Stromal cell of bone marrow (primary cell): ENCODE data around the gene ELAPOR2.
"Not testable (repeated sequence)": the region's sequence is repeated elsewhere in the genome, so short reads cannot be mapped to it uniquely, and the experiment has no call there.

Experiments used
- DNase-seq: peaks from one replicate; pipeline ENCODE4 v3.0.0-alpha.2; 2012; ENCODE audit warnings: low read depth

Gene ELAPOR2

DNA sequence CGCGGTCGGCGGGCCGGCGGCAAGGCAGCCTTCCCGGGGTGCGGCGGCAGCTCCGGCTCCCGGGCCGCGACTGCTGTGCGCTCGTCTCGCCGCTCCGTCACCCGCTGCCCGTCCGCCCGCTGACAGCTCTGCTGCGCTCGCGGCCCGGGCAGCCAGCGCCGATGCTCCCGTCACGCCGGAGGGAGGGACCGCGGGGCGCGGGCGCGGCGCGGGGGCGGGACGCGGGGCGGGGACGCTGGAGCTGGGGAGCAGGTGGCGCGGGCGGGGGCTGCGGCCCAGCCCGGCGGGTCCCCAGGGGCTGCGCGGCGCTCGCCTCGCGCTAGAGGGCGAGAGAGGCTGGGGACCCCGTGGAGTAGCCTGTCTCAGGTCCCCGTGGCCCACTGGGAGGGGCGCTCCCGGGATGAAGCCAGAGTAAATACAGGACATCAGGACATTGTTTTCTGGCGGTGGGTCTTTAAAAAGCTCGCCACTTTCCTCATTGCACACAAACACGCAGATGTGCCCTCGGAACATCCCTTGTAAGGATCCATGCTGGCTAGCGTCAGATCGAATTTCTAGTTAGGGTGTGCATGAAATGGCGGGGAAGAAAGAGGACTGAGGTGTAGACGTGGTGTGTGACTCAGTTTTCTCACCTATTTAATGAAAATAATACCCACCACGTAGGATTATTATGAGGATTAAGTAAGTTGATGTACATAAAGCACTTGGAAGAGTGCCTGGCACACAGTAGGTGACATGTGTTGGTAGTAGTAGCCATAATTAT is at the start of gene ELAPOR2:
ELAPOR2 (minus strand) TSS at position 130 of the 763 bp plus-strand sequence. CDS start 141 bp downstream, outside the sequence.
- peak; percentile 9 for DNase-seq

- no peak for DNase-seq
Measured at GRCh38 chr7:87107949-87108776, 48.7 kb upstream of the ELAPOR2 start.

- DNase-seq = no peak
Measured at GRCh38 chr7:87106974-87107612, 47.6 kb upstream of the ELAPOR2 start.

GRCh38 chr7:87105401-87105800 is 45.9 kb upstream of the ELAPOR2 start:
- no peak for DNase-seq

DNA sequence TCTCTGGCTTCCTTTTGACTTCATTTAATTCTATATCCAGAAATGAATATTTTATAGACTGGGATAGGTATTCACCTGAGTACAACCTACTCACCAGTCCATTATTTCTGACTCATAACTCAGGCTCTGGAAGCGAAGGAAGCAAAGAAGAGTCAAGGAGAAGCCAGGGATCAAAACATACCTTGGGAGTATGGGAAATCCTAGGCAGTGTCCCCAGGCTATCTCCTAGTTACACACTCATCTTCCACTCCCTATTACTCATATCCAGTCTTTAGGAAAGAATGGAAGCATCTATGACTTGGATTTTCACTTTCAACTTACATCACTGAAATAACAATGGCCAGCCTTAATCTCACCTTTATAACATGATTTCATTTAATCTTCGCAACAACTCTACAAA is 40.9 kb upstream of the ELAPOR2 start:
- no peak for DNase-seq

GRCh38 chr7:87097375-87097774 is 37.9 kb upstream of the ELAPOR2 start:
- DNase-seq = not testable (repeated sequence)

GRCh38 chr7:87094322-87094721 is 34.9 kb upstream of the ELAPOR2 start:
- no peak for DNase-seq

GRCh38 chr7:87092568-87093091 is 33.2 kb upstream of the ELAPOR2 start:
- no peak for DNase-seq

DNA sequence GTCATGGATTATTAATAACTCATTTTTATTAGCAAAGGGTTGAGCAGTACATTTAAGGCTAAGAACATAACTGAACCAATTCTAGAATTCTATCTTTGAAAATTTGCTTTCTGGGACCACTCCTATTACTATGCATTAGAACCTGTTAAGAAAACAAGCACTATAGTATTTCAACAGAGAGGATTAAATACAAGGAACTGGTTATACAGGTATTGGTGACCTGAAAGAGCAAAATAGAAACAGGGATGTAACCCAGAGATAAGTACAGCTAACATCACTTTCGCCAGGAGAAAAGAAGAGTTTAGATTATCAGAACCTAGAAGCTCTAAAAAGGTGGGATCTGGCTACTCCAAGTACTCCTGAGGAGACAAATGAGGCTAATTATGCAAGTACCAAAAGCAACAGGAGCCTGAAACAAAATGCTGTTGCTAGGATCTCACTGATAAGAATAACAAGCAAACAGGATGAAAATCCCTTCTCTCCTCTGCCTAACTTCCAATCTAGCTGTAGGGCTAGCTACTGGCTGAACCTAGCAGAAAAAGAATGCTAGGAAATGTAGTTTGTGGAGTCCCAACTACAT is 32.1 kb upstream of the ELAPOR2 start:
- DNase-seq = no peak

DNA sequence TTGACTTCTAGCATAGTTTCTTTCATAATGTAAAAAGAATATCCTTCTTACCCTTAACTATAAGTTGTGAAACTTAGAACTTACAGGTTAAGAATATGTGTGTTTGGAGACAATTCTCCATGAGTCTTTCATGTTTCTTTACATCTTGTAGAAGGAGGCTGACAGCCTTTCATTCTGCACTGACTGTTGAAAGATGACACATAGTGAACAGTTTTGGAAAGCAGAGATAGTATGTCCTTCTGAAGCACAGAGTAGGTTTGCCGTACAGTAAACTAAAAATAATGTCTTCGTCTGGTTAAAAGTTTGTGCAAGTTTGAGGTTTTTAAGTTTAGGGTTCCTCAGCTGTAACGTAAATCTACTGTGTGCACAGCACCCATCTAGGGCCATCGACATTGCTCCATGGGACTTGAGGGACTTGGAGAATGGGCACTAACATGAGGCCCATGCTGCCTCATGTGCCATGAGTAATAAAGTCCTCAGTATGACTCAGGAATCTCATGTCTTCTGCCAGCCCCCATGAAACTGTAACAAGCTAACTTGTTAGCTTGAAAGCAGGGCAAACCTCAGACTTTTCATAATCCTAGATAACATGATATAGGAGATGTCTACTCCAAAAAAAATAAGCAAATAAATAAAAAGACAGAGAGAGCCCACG is 24.5 kb upstream of the ELAPOR2 start:
- DNase-seq = no peak

- DNase-seq = no peak
Measured at GRCh38 chr7:87082675-87083074, 23.2 kb upstream of the ELAPOR2 start.

DNA sequence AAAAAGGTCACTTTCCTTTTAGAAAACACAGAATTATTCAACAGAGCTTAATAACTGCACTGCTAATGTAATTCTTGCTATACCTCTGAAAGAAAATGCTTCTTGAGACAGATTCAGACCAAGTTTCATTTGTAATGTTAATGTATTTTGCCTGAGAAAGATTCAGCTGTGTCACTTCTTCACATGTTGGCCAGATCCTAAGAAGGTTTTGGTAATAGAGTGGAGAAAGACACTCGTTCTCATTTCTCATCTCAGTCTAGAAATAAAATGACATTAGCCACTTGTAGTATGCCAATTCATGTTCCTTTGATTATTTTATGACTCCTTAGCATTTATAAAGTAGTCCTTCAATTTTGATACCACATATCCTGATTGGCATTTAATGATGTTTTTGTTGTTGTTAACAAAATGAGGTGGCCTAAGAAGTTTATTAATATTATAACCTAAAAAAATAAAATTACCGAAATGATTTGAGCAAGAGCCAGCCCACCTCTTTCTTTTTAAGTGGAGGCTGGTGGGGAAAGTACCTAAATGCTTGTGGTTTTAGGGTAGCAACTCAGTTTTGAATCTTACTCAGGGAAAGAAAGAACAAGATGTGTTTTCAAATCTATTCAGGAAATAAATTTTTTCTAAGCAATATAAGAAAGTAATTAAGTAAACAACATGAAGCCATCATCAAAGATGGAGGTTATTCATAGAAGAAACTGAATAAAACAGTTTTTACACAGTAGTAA is 16.4 kb upstream of the ELAPOR2 start:
- DNase-seq = no peak

DNA sequence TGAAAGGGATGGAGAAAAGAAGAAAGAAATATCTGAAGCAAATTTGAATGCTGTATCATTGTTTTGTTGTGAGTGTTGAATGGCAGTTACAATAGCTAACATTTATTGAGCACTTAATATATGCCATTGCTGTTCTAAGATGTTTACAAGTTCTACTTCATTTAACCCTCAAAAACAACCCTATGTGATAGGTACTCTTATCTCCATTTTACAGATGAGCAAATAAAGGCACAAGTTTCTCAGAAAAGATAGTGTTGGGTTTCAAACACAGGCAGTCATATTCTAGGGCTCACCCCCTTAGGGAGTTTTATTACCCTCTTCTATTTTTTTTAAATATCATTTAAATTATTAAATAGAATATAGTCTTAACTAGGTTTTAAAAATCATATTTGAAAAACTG is 8.3 kb upstream of the ELAPOR2 start:
- DNase-seq = no peak

DNA sequence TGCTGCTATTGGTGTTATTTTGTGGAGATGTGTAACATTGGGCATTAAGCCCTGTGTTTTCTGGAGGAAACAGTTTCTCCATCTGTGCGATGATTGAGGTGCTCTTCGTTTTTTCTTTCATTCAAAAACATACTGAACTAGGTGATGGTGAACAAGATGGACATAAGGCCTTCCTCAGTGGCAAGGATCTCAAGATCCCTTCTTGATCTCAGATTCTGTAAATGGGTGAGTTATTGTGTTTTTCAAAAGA is 759 bp upstream of the ELAPOR2 start:
- no peak for DNase-seq

DNA sequence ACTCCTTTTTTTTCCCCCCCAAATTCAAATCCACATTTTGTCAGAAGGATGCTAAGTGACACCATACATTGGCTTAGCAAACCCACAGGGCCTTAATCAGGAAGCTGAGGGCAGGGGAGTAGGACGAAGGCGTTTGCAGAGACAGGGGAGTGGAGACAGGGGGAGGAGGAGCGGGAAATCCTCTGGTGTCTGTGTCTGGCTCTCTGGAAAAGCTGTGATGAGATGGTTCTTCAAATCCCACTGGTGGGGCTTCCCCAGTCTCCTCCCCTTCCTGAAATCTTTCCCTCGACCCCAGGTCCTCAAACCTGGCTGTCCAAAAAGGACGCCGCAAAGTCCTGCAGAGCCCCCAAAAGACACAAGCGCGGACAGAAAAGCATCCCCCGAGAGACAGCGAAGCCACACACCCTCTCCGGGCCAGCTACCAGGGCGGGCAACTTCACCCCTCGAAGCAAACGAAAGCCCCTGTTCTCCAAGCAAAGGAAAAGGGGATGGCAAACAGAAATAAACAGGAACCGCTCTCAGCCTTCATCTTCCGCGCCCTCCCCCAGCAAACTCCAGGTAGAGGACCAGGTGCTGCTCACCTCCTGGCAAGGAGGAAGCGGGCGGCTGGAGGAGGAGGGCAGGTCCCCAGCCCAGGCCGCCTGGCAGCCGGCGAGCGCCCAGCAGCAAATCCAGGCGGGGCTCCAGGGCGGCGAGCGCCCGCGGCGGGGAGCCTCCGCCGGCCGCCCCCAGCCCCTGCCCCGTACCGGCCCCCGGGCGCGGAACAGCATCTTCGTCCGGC is 520 bp downstream of the ELAPOR2 start:
- no peak for DNase-seq

DNA sequence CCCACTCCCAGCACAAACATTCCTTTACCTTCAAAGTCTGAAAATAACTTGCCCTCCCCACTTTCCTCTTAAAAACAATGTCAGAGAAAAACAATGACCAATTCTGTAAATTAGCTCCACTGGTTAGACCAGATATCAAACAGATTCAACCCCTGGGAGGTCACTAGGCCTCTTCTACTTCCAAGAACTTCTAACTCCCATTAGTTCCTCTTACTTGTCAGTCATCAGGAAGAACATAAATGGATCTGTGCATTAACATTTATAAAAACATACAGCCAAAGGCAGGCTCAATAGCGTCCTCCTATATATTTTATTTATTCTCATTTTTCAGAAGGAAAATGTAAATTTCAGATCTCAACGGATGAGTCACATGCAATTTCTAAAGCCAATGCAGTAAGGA is 2.2 kb downstream of the ELAPOR2 start:
- DNase-seq = no peak

GRCh38 chr7:87056346-87056745 is 3.1 kb downstream of the ELAPOR2 start:
- no peak for DNase-seq

- no peak for DNase-seq
Measured at GRCh38 chr7:87048839-87049238, 10.6 kb downstream of the ELAPOR2 start.

GRCh38 chr7:87046456-87046855 is 13.0 kb downstream of the ELAPOR2 start:
- DNase-seq = no peak

DNA sequence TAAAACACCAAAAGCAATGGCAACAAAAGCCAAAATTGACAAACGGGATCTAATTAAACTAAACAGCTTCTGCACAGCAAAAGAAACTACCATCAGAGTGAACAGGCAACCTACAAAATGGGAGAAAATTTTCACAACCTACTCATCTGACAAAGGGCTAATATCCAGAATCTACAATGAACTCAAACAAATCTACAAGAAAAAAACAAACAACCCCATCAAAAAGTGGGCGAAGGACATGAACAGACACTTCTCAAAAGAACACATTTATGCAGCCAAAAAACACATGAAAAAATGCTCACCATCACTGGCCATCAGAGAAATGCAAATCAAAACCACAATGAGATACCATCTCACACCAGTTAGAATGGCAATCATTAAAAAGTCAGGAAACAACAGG is 14.7 kb downstream of the ELAPOR2 start:
- DNase-seq = not testable (repeated sequence)
